KMS-11 (cell line): ENCODE measurements around the gene CBLC.

ENCODE experiments used
- H2AFZ ChIP-seq: fragments of 200-600 bp; sonication (generic); 2 replicates; pipeline ENCODE4 v1.6.1; 2016; ENCODE audit warnings: antibody characterized with exemption, mixed run types, low read depth
- H3K27ac ChIP-seq: fragments of 200-600 bp; sonication (generic); 2 replicates; pipeline ENCODE4 v1.6.1; 2016; ENCODE audit warnings: mild to moderate bottlenecking, mixed run types
- H3K27me3 ChIP-seq: fragments of 200-600 bp; sonication (generic); 2 replicates; pipeline ENCODE4 v1.6.1; 2017; ENCODE audit warnings: mild to moderate bottlenecking, low read depth, mixed run types, moderate library complexity; ENCODE audit not compliant: insufficient read depth
- H3K36me3 ChIP-seq: fragments of 200-600 bp; sonication (generic); 2 replicates; pipeline ENCODE4 v1.6.1; 2017; ENCODE audit warnings: mild to moderate bottlenecking, mixed run types; ENCODE audit not compliant: insufficient read depth
- H3K4me1 ChIP-seq: fragments of 200-600 bp; sonication (generic); 2 replicates; pipeline ENCODE4 v1.6.1; 2016; ENCODE audit warnings: mild to moderate bottlenecking, low read depth, mixed run types; ENCODE audit not compliant: poor library complexity, severe bottlenecking
- H3K4me2 ChIP-seq: fragments of 200-600 bp; sonication (generic); 2 replicates; pipeline ENCODE4 v1.7.0; 2016; ENCODE audit warnings: mild to moderate bottlenecking, mixed run types
- H3K4me3 ChIP-seq: fragments of 200-600 bp; sonication (generic); IDR thresholded peaks from 2 replicates; pipeline ENCODE4 v1.6.1; 2017; ENCODE audit warnings: low read depth, low read length, mixed read lengths; ENCODE audit not compliant: insufficient read depth
- H3K79me2 ChIP-seq: fragments of 200-600 bp; sonication (generic); 2 replicates; pipeline ENCODE4 v1.6.1; 2016; ENCODE audit warnings: low read depth, mixed run types; ENCODE audit not compliant: insufficient read depth
- H3K9ac ChIP-seq: fragments of 200-600 bp; sonication (generic); 2 replicates; pipeline ENCODE4 v1.6.1; 2016; ENCODE audit warnings: mild to moderate bottlenecking, mixed run types
- H4K20me1 ChIP-seq: fragments of 200-600 bp; sonication (generic); 2 replicates; pipeline ENCODE4 v1.6.1; 2016; ENCODE audit warnings: mild to moderate bottlenecking, mixed run types; ENCODE audit not compliant: insufficient read depth
- TF ChIP-seq, protein P1 (sequence below): fragments of 200-600 bp; sonication (generic); conservative IDR thresholded peaks from 2 replicates; pipeline ENCODE4 v1.6.1; 2017; ENCODE audit warnings: low read depth, mild to moderate bottlenecking, antibody characterized with exemption, low read length, moderate library complexity, mixed read lengths

The CBLC gene

DNA sequence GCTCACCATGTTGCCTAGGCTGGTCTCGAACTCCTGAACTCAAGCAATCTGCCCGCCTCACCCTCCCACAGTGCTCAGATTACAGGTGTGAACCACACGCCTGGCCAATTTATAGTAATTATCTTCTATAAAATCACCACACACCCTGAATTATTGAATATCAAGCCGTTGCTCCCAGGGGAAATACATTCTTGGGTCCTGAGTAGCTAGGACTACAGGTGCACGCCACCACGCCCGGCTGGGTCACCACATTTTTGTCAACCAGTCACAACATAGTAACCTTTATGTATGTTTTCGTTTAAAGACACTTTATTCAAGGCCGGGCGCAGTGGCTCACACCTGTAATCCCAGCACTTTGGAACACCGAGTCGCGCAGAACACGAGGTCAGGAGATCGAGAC lies 8.3 kb downstream of the CBLC start:
- Histone ChIP-seq H3K79me2 (no peaks in the 10 kb centered on the region), H2AFZ (no peak overlapping the region), H3K4me2 (no peak overlapping the region), H3K4me3 (no peak overlapping the region), H3K9ac (no peak overlapping the region), H3K4me1 (peaks cover 3% of the 10 kb centered on the region), H4K20me1 (no peaks in the 10 kb centered on the region), H3K36me3 (no peaks in the 10 kb centered on the region), H3K27ac (no peak overlapping the region), H3K27me3 (no peaks in the 10 kb centered on the region)
- TF ChIP-seq, protein P1, sequence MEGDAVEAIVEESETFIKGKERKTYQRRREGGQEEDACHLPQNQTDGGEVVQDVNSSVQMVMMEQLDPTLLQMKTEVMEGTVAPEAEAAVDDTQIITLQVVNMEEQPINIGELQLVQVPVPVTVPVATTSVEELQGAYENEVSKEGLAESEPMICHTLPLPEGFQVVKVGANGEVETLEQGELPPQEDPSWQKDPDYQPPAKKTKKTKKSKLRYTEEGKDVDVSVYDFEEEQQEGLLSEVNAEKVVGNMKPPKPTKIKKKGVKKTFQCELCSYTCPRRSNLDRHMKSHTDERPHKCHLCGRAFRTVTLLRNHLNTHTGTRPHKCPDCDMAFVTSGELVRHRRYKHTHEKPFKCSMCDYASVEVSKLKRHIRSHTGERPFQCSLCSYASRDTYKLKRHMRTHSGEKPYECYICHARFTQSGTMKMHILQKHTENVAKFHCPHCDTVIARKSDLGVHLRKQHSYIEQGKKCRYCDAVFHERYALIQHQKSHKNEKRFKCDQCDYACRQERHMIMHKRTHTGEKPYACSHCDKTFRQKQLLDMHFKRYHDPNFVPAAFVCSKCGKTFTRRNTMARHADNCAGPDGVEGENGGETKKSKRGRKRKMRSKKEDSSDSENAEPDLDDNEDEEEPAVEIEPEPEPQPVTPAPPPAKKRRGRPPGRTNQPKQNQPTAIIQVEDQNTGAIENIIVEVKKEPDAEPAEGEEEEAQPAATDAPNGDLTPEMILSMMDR, result no peak

DNA sequence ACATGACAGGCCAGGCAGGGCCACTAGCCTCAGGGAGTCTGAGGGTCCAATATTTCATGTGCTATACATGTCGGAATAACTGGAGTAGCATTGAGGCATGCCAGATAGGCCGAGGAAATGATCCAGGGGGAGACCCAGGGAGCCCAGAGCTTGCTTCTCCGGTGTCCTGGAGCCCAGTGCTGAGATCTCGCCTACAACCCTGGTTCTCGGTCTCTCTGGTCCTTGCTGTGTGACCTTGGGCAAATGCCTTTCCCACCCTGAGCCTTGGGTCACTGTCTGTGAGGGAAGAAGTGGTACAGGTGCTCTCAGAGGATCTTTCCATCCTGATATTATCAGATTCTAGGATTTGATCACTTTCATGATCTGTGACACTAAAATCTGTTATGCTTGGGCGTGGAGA lies 11.3 kb downstream of the CBLC start:
- no peaks in the 10 kb centered on the region for H3K36me3 ChIP-seq
- H2AFZ ChIP-seq, result no peak overlapping the region
- H3K4me3 ChIP-seq, result no peak overlapping the region
- H3K9ac ChIP-seq, result no peak overlapping the region
- no peak overlapping the region for H3K27ac ChIP-seq
- peaks cover 3% of the 10 kb centered on the region for H3K4me1 ChIP-seq
- H3K27me3 ChIP-seq, result no peaks in the 10 kb centered on the region
- no peak overlapping the region for H3K4me2 ChIP-seq
- no peaks in the 10 kb centered on the region for H4K20me1 ChIP-seq
- TF ChIP-seq, protein P1, result no peak
- no peaks in the 10 kb centered on the region for H3K79me2 ChIP-seq

DNA sequence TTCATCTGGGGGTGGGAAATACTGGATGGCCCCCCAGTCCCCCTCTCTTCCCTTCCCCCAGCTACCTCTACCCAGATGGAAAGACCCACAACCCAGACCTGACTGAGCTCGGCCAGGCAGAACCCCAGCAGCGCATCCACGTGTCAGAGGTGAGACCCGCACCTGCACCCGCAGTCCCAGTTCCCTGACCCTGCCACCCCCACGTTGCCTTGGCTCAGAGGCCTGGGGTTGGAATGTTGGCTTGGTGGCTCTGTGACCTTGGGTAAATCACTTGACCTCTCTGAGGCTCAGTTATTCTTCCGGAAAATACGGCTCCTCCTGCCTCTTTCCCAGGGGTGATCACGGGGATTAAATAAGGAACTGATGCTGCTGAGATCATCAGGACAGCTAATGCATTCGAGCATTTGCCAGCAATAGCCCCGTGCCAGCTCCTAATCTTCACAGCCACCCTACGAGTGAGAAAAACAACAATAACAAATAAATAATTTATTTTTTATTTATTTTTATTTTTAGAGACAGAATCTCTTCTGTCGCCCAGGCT lies 12.3 kb downstream of the CBLC start:
- Histone ChIP-seq H3K27ac (no peak overlapping the region), H3K27me3 (no peaks in the 10 kb centered on the region), H3K4me2 (no peak overlapping the region), H3K79me2 (no peaks in the 10 kb centered on the region), H3K4me3 (no peak overlapping the region), H3K4me1 (no peaks in the 10 kb centered on the region), H3K36me3 (no peaks in the 10 kb centered on the region), H2AFZ (no peak overlapping the region), H3K9ac (no peak overlapping the region), H4K20me1 (no peaks in the 10 kb centered on the region)
- TF ChIP-seq, protein P1, result no peak

DNA sequence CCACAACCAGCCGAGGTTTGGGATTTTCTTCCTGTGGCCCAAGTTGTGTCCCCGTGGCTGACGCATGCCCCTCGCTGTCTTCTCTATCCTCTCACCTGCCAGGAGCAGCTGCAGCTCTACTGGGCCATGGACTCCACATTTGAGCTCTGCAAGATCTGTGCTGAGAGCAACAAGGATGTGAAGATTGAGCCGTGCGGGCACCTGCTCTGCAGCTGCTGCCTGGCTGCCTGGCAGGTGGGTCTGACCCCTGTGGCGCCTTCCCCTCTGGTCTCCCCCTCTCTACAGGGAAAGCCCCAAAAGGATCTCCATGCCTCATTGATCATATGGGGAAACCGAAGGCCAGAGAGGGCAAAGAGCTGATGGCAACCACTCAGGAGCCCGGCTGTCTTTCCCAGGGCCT lies 14.6 kb downstream of the CBLC start:
- Histone ChIP-seq H3K9ac (no peak overlapping the region), H3K4me2 (no peak overlapping the region), H3K27ac (no peak overlapping the region), H3K4me1 (no peaks in the 10 kb centered on the region), H2AFZ (no peak overlapping the region), H4K20me1 (no peaks in the 10 kb centered on the region), H3K4me3 (no peak overlapping the region), H3K36me3 (no peaks in the 10 kb centered on the region), H3K79me2 (no peaks in the 10 kb centered on the region), H3K27me3 (no peaks in the 10 kb centered on the region)
- TF ChIP-seq, protein P1, result no peak

DNA sequence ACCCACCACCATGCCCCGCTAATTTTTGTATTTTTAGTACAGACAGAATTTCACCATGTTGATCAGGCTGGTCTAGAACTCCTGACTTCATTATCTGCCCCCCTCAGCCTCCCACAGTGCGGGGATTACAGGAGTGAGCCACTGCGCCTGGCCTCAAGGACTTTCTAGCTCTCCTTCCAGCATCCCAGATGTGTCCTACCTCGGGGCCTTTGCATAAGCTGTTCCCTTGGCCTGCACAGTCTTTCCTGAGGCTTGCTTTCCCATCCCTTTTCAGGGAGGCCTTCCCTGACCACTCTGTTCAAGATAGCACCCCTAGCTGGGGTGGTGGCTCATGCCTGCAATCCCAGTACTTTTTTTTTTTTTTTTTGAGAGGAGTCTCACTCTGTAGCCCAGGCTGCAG lies 16.9 kb downstream of the CBLC start:
- Histone ChIP-seq H3K9ac (no peak overlapping the region), H3K27me3 (no peaks in the 10 kb centered on the region), H3K36me3 (no peaks in the 10 kb centered on the region), H3K27ac (no peak overlapping the region), H3K4me2 (no peak overlapping the region), H3K4me1 (peaks cover 1% of the 10 kb centered on the region), H2AFZ (no peak overlapping the region), H3K4me3 (no peak overlapping the region), H3K79me2 (no peaks in the 10 kb centered on the region), H4K20me1 (no peaks in the 10 kb centered on the region)
- TF ChIP-seq, protein P1, result no peak
